GM12891 (cell line): ENCODE measurements around the gene NUP210L.
"Not testable (repeated sequence)": the region's sequence is repeated elsewhere in the genome, so short reads cannot be mapped to it uniquely, and the experiment has no call there.

Experiments
- DNase-seq: peaks from one replicate; pipeline ENCODE4 v3.0.0; 2011; ENCODE audit warnings: low spot score; ENCODE audit not compliant: insufficient read length
- FAIRE-seq: peaks from 2 replicates; lab custom pipeline; 2011; peaks lifted over from hg19 to GRCh38; lab: Jason Lieb, UNC
- PAX5 ChIP-seq: IDR thresholded peaks from 2 replicates; pipeline ENCODE4 v1.6.1; 2011; ENCODE audit warnings: low read length, moderate library complexity, mild to moderate bottlenecking; ENCODE audit not compliant: insufficient read depth, severe bottlenecking
- POLR2A ChIP-seq: IDR thresholded peaks from 2 replicates; pipeline ENCODE4 v1.6.1; 2011; ENCODE audit warnings: low read depth, low read length, control low read depth
- POLR2AphosphoS5 ChIP-seq: IDR thresholded peaks from 2 replicates; pipeline ENCODE4 v1.6.1; 2011; ENCODE audit warnings: low read depth, low read length, control low read depth
- POU2F2 ChIP-seq: IDR thresholded peaks from 2 replicates; pipeline ENCODE4 v1.6.1; 2011; ENCODE audit warnings: low read depth, mild to moderate bottlenecking, control low read depth, low read length, moderate library complexity
- SPI1 ChIP-seq: IDR thresholded peaks from 2 replicates; pipeline ENCODE4 v1.6.1; 2011; ENCODE audit warnings: low read depth, low read length, control low read depth
- TAF1 ChIP-seq: IDR thresholded peaks from 2 replicates; pipeline ENCODE4 v1.6.1; 2011; ENCODE audit warnings: low read depth, low read length, control low read depth

NUP210L gene

DNA sequence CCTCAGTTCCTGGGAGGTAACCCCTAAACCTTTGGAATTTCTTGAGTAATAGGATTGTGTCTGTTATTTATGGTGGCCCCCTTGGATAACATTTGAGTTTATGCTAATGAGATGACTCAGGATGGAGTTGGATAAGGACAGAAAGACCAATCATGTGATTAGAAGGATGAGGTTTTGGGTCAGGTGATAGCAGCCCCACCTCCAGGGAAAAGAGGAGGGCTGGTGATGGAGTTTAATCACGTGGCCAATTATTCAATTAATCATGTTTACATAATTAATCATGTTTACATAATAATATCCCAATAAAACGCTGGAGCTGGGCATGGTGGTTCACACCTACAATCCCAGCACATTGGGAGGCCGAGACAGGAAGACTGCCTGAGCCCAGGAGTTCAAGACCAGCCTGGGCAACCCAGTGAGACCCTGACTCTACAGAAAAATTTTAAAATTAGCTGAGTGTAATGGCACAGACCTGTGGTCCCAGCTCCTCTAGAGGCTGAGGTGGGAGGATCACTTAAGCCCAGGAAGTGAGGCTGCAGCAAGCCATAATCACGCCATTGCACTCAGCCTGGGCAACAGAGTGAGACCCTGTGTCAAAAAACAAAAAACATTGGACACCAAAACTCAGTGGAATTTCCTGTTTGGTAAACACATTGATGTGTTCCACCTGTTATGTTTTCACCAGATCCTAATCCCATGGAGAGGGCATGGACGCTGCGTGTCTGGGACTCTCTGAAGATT lies 73.3 kb downstream of the NUP210L start:
- FAIRE-seq: no peak
- TF ChIP-seq POU2F2: no peak
- TF ChIP-seq POLR2A: no peak
- TF ChIP-seq SPI1: no peak
- DNase-seq: no peak

- no peak for FAIRE-seq
- no peak for TF ChIP-seq PAX5
- TF ChIP-seq POU2F2: no peak
- TF ChIP-seq SPI1: no peak
- TF ChIP-seq POLR2AphosphoS5: no peak
- TF ChIP-seq TAF1: no peak
- no peak for TF ChIP-seq POLR2A
- no peak for DNase-seq
Measured at GRCh38 chr1:154076413-154076812, 78.5 kb downstream of the NUP210L start.

GRCh38 chr1:154075746-154076145 lies 79.1 kb downstream of the NUP210L start:
- no peak for FAIRE-seq
- TF ChIP-seq TAF1: no peak
- TF ChIP-seq POU2F2: no peak
- no peak for TF ChIP-seq POLR2AphosphoS5
- no peak for TF ChIP-seq POLR2A
- no peak for TF ChIP-seq PAX5
- TF ChIP-seq SPI1: no peak
- DNase-seq: no peak

- FAIRE-seq: no peak
- no peak for TF ChIP-seq TAF1
- DNase-seq: no peak
Measured at GRCh38 chr1:154062309-154062708, 92.6 kb downstream of the NUP210L start.

DNA sequence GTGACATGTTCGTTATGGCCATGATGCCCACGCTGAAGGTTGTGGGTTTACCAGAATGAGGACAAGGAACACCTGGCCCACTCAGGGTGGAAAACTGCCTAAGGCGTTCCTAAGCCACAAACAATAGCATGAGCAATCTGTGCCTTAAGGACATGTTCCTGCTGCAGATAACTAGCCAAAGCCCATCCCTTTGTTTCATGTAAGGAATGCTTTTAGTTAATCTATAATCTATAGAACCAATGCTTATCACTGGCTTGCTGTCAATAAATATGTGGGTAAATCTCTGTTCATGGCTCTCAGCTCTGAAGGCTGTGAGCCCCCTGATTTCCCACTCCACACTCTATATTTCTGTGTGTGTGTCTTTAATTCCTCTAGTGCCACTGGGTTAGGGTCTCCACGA lies 107.4 kb downstream of the NUP210L start:
- not testable (repeated sequence) for FAIRE-seq, DNase-seq

DNA sequence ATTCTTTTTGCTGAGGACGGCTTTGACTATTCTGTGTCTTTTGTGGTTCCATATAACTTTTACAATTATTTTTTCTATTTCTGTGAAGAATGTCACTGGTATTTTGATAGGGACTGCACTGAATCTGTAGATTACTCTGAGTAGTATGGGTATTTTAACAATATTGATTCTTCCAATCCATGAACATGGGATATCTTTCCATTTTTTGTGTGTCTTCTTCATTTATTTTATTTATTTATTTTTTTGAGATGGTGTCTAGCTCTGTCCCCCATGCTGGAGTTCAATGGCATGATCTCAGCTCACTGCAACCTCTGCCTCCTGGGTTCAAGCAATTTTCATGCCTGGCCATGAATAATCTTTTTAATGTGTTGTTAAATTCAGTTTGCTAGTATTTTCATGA lies 121.2 kb downstream of the NUP210L start:
- DNase-seq, FAIRE-seq: not testable (repeated sequence)

DNA sequence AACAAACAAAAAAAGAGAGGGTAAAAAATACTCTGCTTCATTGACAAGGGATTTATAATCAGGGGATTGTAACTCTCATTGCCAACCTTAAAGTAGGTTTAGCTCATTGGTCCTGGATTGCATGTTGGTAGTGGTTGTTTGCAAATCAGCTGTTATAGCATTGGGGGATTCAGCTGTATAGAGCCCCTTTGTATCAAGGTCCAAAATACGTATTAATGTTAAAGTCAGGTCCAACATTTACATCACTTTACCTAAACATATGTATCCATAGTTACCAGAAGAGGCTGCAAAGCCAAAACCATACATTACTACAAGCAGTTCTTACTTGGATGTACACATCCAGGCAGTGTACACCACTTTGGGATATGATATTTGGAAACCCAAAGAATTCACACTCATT lies 134.9 kb downstream of the NUP210L start:
- no peak for DNase-seq
- FAIRE-seq: no peak

DNA sequence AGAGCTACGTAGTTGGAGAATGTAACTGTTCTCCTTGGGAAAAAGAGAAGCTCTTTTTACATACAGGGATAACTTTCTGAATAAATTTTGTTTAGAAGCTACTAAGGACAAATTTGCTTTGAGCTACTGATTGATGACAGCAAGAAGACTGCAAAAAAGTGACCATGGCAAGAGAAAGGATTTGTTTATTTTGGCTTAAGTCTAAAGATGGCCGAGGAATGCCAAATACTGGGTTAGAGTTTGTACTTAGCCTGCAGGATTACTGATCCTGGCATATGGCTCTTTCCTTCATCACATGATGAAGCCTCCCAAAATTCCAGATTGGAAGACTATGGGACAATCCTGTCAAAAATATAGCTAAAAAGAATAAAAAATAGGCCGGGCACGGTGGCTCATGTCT lies 135.6 kb downstream of the NUP210L start:
- FAIRE-seq (no peak), DNase-seq (no peak)

More for the DNA sequence above, 134.9 kb downstream of the NUP210L start:
- TF ChIP-seq POU2F2 (no peak), TAF1 (no peak), POLR2A (no peak), POLR2AphosphoS5 (no peak), PAX5 (no peak), SPI1 (no peak)

DNA sequence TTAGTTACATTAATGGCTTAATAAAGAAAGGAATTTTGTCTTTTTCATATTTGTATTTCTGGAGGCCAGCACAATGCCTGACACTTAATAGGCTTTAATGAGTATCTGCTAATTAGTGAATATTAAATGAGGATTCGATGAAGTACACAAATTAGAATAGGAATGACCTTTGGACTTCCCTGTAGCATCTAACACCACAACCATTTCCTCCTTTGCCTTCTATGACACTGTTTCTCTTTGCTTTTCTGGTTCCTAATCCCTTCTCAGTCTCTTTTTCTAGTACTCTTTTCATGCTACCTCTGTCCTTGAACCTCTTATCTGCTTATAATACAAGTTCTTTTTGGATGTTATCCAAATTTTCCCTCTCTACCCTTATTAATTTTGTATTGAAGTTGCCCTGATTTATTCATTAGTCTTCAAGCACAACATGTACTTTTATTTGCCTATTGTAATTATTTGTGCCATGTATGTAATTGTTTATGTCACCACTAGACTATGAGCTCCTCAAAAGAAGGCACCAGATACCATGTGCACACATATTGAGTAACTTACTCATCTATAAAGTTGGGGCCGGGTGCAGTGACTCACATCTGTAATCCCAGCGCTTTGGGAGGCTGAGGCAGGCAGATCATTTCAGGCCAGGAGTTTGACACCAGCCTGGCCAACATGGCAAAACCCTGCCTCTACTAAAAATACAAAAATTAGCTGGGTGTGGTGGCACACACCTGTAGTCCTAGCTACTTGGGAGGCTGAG lies 140.5 kb downstream of the NUP210L start:
- no peak for DNase-seq
- TF ChIP-seq POLR2A: no peak
- TF ChIP-seq POU2F2: no peak
- no peak for FAIRE-seq

More for the DNA sequence above, 135.6 kb downstream of the NUP210L start:
- no peak for TF ChIP-seq TAF1
- no peak for TF ChIP-seq POU2F2
- no peak for TF ChIP-seq POLR2AphosphoS5
- no peak for TF ChIP-seq SPI1
- no peak for TF ChIP-seq PAX5
- no peak for TF ChIP-seq POLR2A

DNA sequence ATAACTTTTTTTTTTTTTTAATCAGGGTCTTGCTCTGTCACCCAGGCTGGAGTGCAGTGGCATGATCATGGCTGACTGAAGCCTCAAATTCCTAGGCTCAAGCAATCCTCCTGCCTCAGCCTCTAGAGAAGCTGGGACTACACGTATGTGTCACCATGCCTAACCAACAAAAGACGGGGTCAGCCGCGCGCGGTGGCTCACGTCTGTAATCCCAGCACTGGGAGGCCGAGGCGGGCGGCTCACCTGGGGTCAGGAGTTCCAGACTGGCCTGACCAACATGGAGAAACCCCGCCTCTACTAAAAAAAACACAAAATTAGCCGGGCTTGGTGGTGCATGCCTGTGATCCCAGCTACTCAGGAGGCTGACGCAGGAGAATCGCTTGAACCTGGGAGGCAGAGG lies 142.3 kb downstream of the NUP210L start:
- FAIRE-seq, DNase-seq: not testable (repeated sequence)

GRCh38 chr1:154012129-154012528 lies 142.7 kb downstream of the NUP210L start:
- TF ChIP-seq SPI1 (no peak), POLR2AphosphoS5 (no peak), TAF1 (no peak), POU2F2 (no peak), PAX5 (no peak), POLR2A (no peak)
- DNase-seq: no peak
- FAIRE-seq: no peak
